Caco-2 (cell line): ENCODE results near the gene SOBP. TPM values are rescaled to one million over a fixed set of nuclear protein-coding genes. Genes with fewer than 3 reads are reported as not detected.

Experiments
- BruUV-seq: library from RNA; stranded (reverse); fragments of 400-500 nt; replicated peaks from 2 replicates; lab custom pipeline; 2021; lab: Mats Ljungman, UMichigan
- CTCF ChIA-PET: fragments of 300-600 bp; sonication (Branson Sonifier 250); formaldehyde crosslinking; loops from one replicate; lab custom pipeline; 2022; ENCODE audit warnings: antibody characterized with exemption; lab: Charles Lee
- POLR2A ChIA-PET: fragments of 300-600 bp; sonication (Branson Sonifier 250); formaldehyde crosslinking; loops from one replicate; lab custom pipeline; 2022; ENCODE audit warnings: antibody characterized with exemption; lab: Charles Lee
- DNase-seq, 2 experiments: peaks; one replicate each; pipeline versions ENCODE4 v3.0.0 to v3.0.0-alpha.2; 2020 to 2022
- H3K27me3 ChIP-seq: replicated peaks from 2 replicates; pipeline ENCODE4 v1.6.0; 2011; ENCODE audit warnings: low read length; ENCODE audit not compliant: control insufficient read depth, insufficient read depth
- H3K36me3 ChIP-seq: 2 replicates; pipeline ENCODE4 v1.5.1; 2011; ENCODE audit warnings: low read length; ENCODE audit not compliant: control insufficient read depth, insufficient read depth
- H3K4me1 ChIP-seq: fragments of 250-450 bp; sonication (Bioruptor Pico); 2 replicates; pipeline ENCODE4 v1.5.1; 2020; ENCODE audit warnings: mild to moderate bottlenecking
- H3K4me3 ChIP-seq: 2 replicates; pipeline ENCODE4 v1.5.1; 2011; ENCODE audit warnings: low read depth, mild to moderate bottlenecking, control low read depth, low read length
- H3K9me3 ChIP-seq: fragments of 250-450 bp; sonication (Bioruptor Pico); 2 replicates; pipeline ENCODE4 v1.5.1; 2020; ENCODE audit warnings: mild to moderate bottlenecking, moderate library complexity
- H3K27ac Mint-ChIP-seq: one replicate; pipeline ENCODE4 v1.8.0; 2022; ENCODE audit warnings: mixed read lengths; ENCODE audit not compliant: unreplicated experiment
- H3K27me3 Mint-ChIP-seq: one replicate; pipeline ENCODE4 v1.8.0; 2022; ENCODE audit warnings: mixed read lengths; ENCODE audit not compliant: insufficient read depth, unreplicated experiment
- H3K36me3 Mint-ChIP-seq: one replicate; pipeline ENCODE4 v1.8.0; 2022; ENCODE audit warnings: mild to moderate bottlenecking, mixed read lengths; ENCODE audit not compliant: insufficient read depth, unreplicated experiment
- H3K4me1 Mint-ChIP-seq: one replicate; pipeline ENCODE4 v1.8.0; 2022; ENCODE audit warnings: low read depth, mixed read lengths; ENCODE audit not compliant: unreplicated experiment
- H3K4me3 Mint-ChIP-seq: one replicate; pipeline ENCODE4 v1.8.0; 2022; ENCODE audit warnings: mild to moderate bottlenecking, moderate library complexity, mixed read lengths; ENCODE audit not compliant: unreplicated experiment
- H3K9me3 Mint-ChIP-seq: one replicate; pipeline ENCODE4 v1.8.0; 2022; ENCODE audit warnings: mixed read lengths; ENCODE audit not compliant: unreplicated experiment
- CTCF ChIP-seq, 2 experiments: fragments of 200-600 bp in 1 of 2; IDR thresholded peaks; 1 replicate in 1 of 2; 2 replicates in 1 of 2; pipeline versions ENCODE4 v1.5.1 to v1.8.0; 2011 to 2022; ENCODE audit warnings: antibody characterized with exemption in 1 of 2, control low read depth in 1 of 2, inconsistent platforms in 1 of 2, low read depth in 1 of 2, low read length in 1 of 2, mild to moderate bottlenecking in 1 of 2, moderate library complexity in 1 of 2; ENCODE audit not compliant: insufficient read depth in 1 of 2, severe bottlenecking in 1 of 2, unreplicated experiment in 1 of 2
- intact Hi-C: fragments of 100-400 bp; cut with micrococcal nuclease; formaldehyde crosslinking; loops from one replicate; pipeline ENCODE4 v1.10.0; 2022; ENCODE audit not compliant: unreplicated experiment
- total RNA-seq: library from RNA; stranded (reverse); gene quantifications from 2 replicates; pipeline ENCODE4 v1.2.3, GENCODE V29; 2022

Gene SOBP
- total RNA-seq, 1 experiment from 2014 or later: not detected

DNA sequence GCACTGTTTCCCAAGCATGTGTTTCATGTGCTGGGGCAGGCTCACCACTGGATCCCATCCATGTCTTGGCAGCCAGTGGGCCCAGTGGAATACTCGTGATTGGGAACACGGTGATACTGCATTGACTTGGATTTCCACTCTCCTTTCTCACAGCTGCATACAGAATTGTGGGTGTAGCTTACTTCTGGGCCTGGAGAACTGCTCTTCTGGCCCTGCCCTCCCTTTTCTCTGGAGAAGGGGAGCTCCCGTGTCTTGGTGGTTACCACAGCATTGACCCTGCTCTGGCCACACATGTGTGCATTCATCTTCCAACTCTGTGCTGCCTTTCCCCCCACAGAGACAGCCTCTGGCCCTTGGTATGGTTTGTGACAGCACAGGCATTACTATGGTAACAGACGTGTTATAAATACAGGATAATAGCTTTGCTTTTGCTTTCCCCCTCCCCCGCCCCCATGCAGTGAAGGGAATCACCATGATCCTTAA lies 21.6 kb downstream of the SOBP start:
- no TSS peak for BruUV-seq
- H3K27me3 ChIP-seq: no peaks in the 10 kb centered on the region
- H3K27me3 Mint-ChIP-seq: no peaks in the 10 kb centered on the region
- no peak overlapping the region for H3K4me3 Mint-ChIP-seq
- ChIA-PET CTCF (interaction anchor here (0.6 kb wide), 1 partner anchor 248 kb away, joined by 3 read pairs; no protein-coding TSS in a partner anchor), POLR2A (interaction anchor here (0.6 kb wide), 1 partner anchor 398 kb away, joined by 3 read pairs; no protein-coding TSS in a partner anchor)
- no peaks in the 10 kb centered on the region; the same call in 1 of the 2 replicates for H3K9me3 ChIP-seq
- no peak for TF ChIP-seq CTCF (IDR thresholded peaks at IDR 0.05; ENCODE audit: insufficient read depth in 1 of 2, low read depth in 1 of 2, low read length in 1 of 2, severe bottlenecking in 1 of 2, unreplicated experiment in 1 of 2)
- intact Hi-C loops: no loop called here
- no peaks in the 10 kb centered on the region for H3K36me3 ChIP-seq
- no peak overlapping the region for H3K4me3 ChIP-seq
- no peaks in the 10 kb centered on the region for H3K36me3 Mint-ChIP-seq
- H3K4me1 Mint-ChIP-seq: no peaks in the 10 kb centered on the region
- DNase-seq: no peak
- no peak overlapping the region for H3K27ac Mint-ChIP-seq
- H3K9me3 Mint-ChIP-seq: no peaks in the 10 kb centered on the region
- no peaks in the 10 kb centered on the region for H3K4me1 ChIP-seq

DNA sequence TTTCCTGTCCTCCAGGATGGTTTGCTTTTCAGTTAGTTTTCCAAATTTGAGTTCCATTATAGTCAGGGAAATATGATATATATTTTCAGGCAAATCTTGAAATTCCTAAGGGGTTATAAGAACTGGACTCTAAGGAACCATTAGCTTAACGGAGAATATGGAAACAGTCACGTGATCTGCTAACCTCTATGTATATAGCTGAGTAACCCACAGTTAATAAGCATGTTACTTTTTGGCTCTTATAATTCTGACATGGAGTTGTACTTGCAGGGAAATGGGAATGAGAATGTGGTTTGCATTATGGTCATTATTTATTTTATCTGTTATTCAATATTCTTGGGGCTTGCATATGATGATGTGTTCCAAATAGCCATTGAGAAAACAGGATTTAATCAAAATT lies 23.3 kb downstream of the SOBP start:
- intact Hi-C loops: no loop called here
- Histone ChIP-seq H3K27me3 (no peaks in the 10 kb centered on the region), H3K36me3 (no peaks in the 10 kb centered on the region), H3K9me3 (no peaks in the 10 kb centered on the region; the same call in 1 of the 2 replicates), H3K4me3 (no peak overlapping the region), H3K4me1 (no peaks in the 10 kb centered on the region)
- Mint-ChIP-seq H3K9me3 (no peaks in the 10 kb centered on the region), H3K27me3 (no peaks in the 10 kb centered on the region), H3K27ac (no peak overlapping the region), H3K4me3 (no peak overlapping the region), H3K4me1 (no peaks in the 10 kb centered on the region), H3K36me3 (no peaks in the 10 kb centered on the region)
- ChIA-PET CTCF (no interaction called here), POLR2A (no interaction called here)
- TF ChIP-seq CTCF (IDR thresholded peaks at IDR 0.05; ENCODE audit: insufficient read depth in 1 of 2, low read depth in 1 of 2, low read length in 1 of 2, severe bottlenecking in 1 of 2, unreplicated experiment in 1 of 2): no peak
- no peak for DNase-seq
- no TSS peak for BruUV-seq

DNA sequence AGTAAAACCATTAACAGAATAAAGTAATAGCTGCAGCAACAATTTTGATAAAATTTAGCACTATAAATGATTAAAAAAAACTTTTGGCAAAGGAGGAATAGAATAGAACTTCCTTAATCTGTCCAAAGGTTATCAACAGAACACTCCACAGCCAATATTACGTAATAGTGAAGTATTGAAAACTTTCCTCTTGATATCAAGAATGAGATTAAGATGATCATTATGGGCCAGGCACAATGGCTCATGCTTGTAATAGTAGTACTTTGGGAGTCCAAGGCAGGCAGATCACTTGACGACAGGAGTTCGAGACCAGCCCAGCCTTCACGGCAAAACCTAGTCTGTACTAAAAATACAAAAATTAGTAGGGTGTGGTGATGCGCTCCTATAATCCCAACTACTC lies 26.0 kb downstream of the SOBP start:
- no peak overlapping the region for H3K4me3 ChIP-seq
- Mint-ChIP-seq H3K9me3 (no peaks in the 10 kb centered on the region), H3K27ac (no peak overlapping the region), H3K36me3 (no peaks in the 10 kb centered on the region), H3K27me3 (no peaks in the 10 kb centered on the region), H3K4me1 (no peaks in the 10 kb centered on the region), H3K4me3 (no peak overlapping the region)
- H3K36me3 ChIP-seq: no peaks in the 10 kb centered on the region
- TF ChIP-seq CTCF (IDR thresholded peaks at IDR 0.05; ENCODE audit: insufficient read depth in 1 of 2, low read depth in 1 of 2, low read length in 1 of 2, severe bottlenecking in 1 of 2, unreplicated experiment in 1 of 2): no peak
- no peak for DNase-seq
- H3K4me1 ChIP-seq: no peaks in the 10 kb centered on the region
- no peaks in the 10 kb centered on the region for H3K27me3 ChIP-seq
- intact Hi-C loops: no loop called here
- BruUV-seq: no TSS peak
- POLR2A ChIA-PET: no interaction called here
- no peaks in the 10 kb centered on the region; the same call in 1 of the 2 replicates for H3K9me3 ChIP-seq
- CTCF ChIA-PET: no interaction called here
